Fibroblast of upper back skin (primary cell): Measurements from ENCODE around the gene FAM53B.

Source experiments
- DNase-seq: peaks from one replicate; pipeline ENCODE4 v3.0.0-alpha.2; 2013

FAM53B gene

GRCh38 chr10:124694481-124695220 lies 49.5 kb downstream of the FAM53B start:
- no peak for DNase-seq

- no peak for DNase-seq
Observed at GRCh38 chr10:124693801-124694416, 50.3 kb downstream of the FAM53B start.

GRCh38 chr10:124693396-124693795 lies 50.8 kb downstream of the FAM53B start:
- no peak for DNase-seq

- DNase-seq, result no peak
Observed at GRCh38 chr10:124692100-124692446, 52.1 kb downstream of the FAM53B start.

- no peak for DNase-seq
Observed at GRCh38 chr10:124691421-124692099, 52.6 kb downstream of the FAM53B start.

- DNase-seq, result no peak
Observed at GRCh38 chr10:124691002-124691401, 53.2 kb downstream of the FAM53B start.

GRCh38 chr10:124689911-124690498 lies 54.2 kb downstream of the FAM53B start:
- DNase-seq, result no peak

GRCh38 chr10:124688889-124689670 lies 55.1 kb downstream of the FAM53B start:
- no peak for DNase-seq

- no peak for DNase-seq
Observed at GRCh38 chr10:124688386-124688785, 55.8 kb downstream of the FAM53B start.

- no peak for DNase-seq
Observed at GRCh38 chr10:124686707-124687376, 57.3 kb downstream of the FAM53B start.

GRCh38 chr10:124685261-124685660 lies 58.9 kb downstream of the FAM53B start:
- no peak for DNase-seq

- no peak for DNase-seq
Observed at GRCh38 chr10:124683814-124684213, 60.4 kb downstream of the FAM53B start.

GRCh38 chr10:124681626-124682552 lies 62.3 kb downstream of the FAM53B start:
- DNase-seq, result no peak

- no peak for DNase-seq
Observed at GRCh38 chr10:124681091-124681490, 63.1 kb downstream of the FAM53B start.

- no peak for DNase-seq
Observed at GRCh38 chr10:124680675-124681074, 63.5 kb downstream of the FAM53B start.

GRCh38 chr10:124679401-124679800 lies 64.8 kb downstream of the FAM53B start:
- no peak for DNase-seq

GRCh38 chr10:124678557-124679240 lies 65.5 kb downstream of the FAM53B start:
- DNase-seq, result no peak

- no peak for DNase-seq
Observed at GRCh38 chr10:124677749-124678556, 66.2 kb downstream of the FAM53B start.

- DNase-seq, result no peak
Observed at GRCh38 chr10:124677293-124677699, 66.9 kb downstream of the FAM53B start.
